GM19193 (cell line): ENCODE data around the gene KIAA1958.

ENCODE experiments used
- POLR2A ChIP-seq: IDR thresholded peaks from 4 replicates; pipeline ENCODE4 v1.6.1; 2011; ENCODE audit not compliant: insufficient read depth, insufficient read length; ENCODE audit errors: extremely low read depth

Gene KIAA1958, protein sequence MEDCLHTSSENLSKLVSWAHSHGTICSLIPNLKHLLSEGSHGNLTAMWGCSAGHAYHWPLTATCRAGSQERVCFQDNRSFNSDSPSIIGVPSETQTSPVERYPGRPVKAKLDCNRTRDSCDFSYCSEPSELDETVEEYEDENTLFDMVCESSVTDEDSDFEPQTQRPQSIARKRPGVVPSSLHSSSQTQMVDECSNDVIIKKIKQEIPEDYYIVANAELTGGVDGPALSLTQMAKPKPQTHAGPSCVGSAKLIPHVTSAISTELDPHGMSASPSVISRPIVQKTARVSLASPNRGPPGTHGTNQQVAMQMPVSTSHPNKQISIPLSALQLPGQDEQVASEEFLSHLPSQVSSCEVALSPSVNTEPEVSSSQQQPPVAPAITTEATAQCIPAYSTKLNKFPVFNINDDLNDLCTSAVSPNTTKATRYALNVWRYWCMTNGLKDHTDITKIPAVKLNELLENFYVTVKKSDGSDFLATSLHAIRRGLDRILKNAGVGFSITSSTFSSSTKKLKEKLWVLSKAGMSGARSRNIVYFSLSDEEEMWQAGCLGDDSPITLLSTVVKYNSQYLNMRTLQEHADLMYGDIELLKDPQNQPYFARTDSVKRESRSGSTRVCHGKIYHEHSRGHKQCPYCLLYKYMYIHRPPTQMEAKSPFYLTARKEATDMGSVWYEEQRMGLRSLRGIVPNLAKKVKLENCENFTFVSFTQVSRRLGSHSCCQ

GRCh38 chr9:112486221-112487007, at the start of gene KIAA1958:
TSS of gene KIAA1958 (plus strand) at chr9:112486827. CDS start at chr9:112574081, 87,254 bp downstream.
- peak; percentile 95 for TF ChIP-seq POLR2A

- no peak for TF ChIP-seq POLR2A
Observed at GRCh38 chr9:112437406-112437805, 49.2 kb upstream of the KIAA1958 start.

- TF ChIP-seq POLR2A: no peak
Observed at GRCh38 chr9:112439171-112439570, 47.5 kb upstream of the KIAA1958 start.

- TF ChIP-seq POLR2A: no peak
Observed at GRCh38 chr9:112439825-112440224, 46.8 kb upstream of the KIAA1958 start.

GRCh38 chr9:112443200-112443599, 43.4 kb upstream of the KIAA1958 start:
- no peak for TF ChIP-seq POLR2A

- no peak for TF ChIP-seq POLR2A
Observed at GRCh38 chr9:112443636-112444035, 43.0 kb upstream of the KIAA1958 start.

DNA sequence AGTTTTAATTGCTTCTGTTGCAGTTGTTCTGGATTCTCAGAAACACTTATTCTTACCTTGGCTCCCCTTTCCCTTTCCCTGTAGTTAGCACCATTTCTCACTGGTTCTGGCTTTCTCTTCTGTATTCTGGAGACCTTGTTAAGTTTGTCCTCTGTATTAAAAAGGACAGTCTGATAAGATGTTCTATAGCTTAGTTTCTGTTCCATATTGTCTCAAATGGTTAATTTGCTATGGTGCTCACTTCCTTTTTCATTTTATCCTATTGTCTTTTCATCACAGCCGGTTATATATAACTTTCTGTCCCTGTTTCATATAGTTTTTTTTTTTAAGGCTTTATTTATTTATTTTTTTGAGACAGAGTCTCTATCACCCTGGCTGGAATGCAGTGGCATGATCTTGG, 41.4 kb upstream of the KIAA1958 start:
- no peak for TF ChIP-seq POLR2A

DNA sequence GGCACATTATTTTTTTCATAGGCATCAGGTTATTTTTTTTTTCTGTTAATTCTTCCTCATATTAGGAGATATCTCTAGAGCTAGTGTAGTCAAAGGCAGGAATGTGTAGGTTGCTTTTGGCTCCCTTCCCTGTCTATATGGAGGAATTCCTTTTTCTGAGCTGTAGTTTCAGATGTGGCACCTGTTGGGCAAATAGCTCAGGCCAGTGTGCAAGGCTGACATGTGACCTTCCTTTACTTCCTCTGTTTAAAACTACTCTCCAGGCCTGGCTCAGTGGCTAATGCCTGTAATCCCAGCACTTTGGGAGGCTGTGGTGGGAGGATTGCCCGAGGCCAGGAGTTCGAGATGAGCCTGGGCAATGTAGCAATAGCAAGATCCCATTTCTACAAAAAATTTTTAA, 40.5 kb upstream of the KIAA1958 start:
- TF ChIP-seq POLR2A: no peak

DNA sequence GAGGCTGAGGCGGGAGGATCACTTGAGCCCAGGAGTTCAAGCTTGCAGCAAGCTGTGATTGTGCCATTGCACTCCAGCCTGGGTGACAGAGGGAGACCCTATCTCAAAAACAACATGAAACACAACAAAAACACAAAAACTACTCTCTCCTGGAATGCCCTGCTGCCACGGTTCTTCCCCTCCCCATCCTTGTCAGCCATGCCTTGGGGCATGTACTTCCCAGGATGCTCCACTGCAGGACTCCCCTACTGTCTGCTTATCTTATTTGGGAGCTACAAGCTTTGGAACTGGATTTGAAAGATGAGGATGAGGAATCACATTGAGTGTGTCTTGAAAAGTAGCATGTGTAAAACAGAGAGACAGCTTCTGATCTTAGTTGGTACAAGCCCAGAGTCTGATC, 40.1 kb upstream of the KIAA1958 start:
- TF ChIP-seq POLR2A: no peak

- no peak for TF ChIP-seq POLR2A
Observed at GRCh38 chr9:112447283-112447761, 39.3 kb upstream of the KIAA1958 start.

DNA sequence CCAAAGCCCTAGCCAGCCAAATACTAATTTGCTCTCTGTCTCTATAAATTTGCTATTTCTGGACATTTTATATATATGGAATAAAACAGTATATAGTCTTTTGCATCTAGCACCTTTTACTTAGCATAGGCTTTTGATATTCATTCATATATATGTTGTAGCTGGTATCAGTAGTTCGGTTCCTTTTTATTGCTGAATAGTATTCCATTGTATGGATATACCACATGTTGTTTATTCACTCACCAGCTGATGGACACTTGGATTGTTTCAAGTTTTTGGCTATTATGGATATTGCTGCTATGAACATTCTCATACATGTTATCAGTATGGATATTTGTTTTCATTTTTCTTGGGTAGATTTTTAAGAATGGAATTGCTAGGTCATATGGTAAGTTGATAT, 23.8 kb upstream of the KIAA1958 start:
- no peak for TF ChIP-seq POLR2A

DNA sequence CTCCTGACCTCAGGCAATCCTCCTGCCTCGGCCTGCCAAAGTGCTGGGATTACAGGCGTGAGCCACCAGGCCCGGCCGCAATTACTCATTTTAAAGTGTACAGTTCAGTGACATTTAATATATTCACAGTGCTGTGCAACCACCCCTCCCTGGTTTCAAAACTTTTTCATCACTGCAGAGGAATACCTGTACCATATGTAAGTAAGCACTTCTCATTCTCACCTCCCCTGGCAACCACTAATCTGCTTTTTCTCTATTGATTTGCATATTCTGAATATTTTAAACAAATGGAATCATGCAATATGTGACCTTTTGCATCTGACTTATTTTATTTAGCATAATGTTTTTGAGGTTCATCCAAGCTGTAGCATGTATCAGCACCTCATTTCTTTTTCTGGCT, 21.3 kb upstream of the KIAA1958 start:
- TF ChIP-seq POLR2A: no peak

DNA sequence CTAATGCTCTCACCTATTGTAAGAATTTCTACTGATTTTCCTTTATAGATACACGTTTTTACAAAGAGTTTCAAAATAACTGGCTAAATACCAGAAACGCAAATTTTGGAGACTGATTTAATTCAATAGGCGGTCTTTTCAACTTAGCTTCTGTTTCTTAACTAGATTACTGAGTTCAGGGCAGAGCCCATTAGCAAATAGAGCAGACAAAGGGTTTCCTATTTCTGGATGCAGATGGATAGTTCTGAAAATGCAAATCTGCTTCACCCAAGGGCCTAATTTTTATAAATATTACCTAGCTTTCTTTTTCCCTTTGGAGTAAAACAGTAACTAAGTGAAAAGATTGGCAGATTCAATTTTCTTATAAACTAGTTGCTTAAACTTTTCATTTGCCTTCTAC, 13.6 kb upstream of the KIAA1958 start:
- TF ChIP-seq POLR2A: no peak

GRCh38 chr9:112473986-112474385, 12.6 kb upstream of the KIAA1958 start:
- no peak for TF ChIP-seq POLR2A

GRCh38 chr9:112475318-112475717, 11.3 kb upstream of the KIAA1958 start:
- TF ChIP-seq POLR2A: no peak
